Cardiac fibroblast (primary cell): ENCODE results near the gene MMP20.

ENCODE experiments used
- DNase-seq, 2 donors: peaks; one replicate each; pipeline versions ENCODE4 v3.0.0 to v3.0.0-alpha.2; 2010; ENCODE audit warnings: low read depth in 2 of 2
- H3K4me3 ChIP-seq, 2 donors: replicated peaks in 1 of 2; 1 replicate in 1 of 2; 2 replicates in 1 of 2; pipeline ENCODE4 v1.5.1; 2011; ENCODE audit warnings: low read depth in 2 of 2, low read length in 2 of 2, mild to moderate bottlenecking in 2 of 2, moderate library complexity in 1 of 2
- CTCF ChIP-seq: IDR thresholded peaks from one replicate; pipeline ENCODE4 v1.5.1; 2011; ENCODE audit warnings: low read depth, mild to moderate bottlenecking, low read length, inconsistent platforms

Gene MMP20, protein sequence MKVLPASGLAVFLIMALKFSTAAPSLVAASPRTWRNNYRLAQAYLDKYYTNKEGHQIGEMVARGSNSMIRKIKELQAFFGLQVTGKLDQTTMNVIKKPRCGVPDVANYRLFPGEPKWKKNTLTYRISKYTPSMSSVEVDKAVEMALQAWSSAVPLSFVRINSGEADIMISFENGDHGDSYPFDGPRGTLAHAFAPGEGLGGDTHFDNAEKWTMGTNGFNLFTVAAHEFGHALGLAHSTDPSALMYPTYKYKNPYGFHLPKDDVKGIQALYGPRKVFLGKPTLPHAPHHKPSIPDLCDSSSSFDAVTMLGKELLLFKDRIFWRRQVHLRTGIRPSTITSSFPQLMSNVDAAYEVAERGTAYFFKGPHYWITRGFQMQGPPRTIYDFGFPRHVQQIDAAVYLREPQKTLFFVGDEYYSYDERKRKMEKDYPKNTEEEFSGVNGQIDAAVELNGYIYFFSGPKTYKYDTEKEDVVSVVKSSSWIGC

GRCh38 chr11:102625177-102625576 lies at the start of gene MMP20:
MMP20 (minus strand) TSS chr11:102625332; CDS start chr11:102625319, 13 bp downstream.
- no peak within 1 kb of the TSS for H3K4me3 ChIP-seq
- DNase-seq, result no peak

GRCh38 chr11:102669664-102670063 lies 44.5 kb upstream of the MMP20 start:
- no peak overlapping the region for H3K4me3 ChIP-seq
- peak in 1 of 2 donors; percentile 11 for DNase-seq
- TF ChIP-seq CTCF, result no peak

More at GRCh38 chr11:102625177-102625576, at the start of gene MMP20:
- TF ChIP-seq CTCF, result no peak

GRCh38 chr11:102666331-102666957 lies 41.3 kb upstream of the MMP20 start:
- peak; percentile 65 to 71 for DNase-seq
- peak; percentile 86 for TF ChIP-seq CTCF
- no peak overlapping the region for H3K4me3 ChIP-seq

GRCh38 chr11:102664001-102664752 lies 39.0 kb upstream of the MMP20 start:
- H3K4me3 ChIP-seq, result no peak overlapping the region
- DNase-seq, result peak in 1 of 2 donors; percentile 22
- peak; percentile 64 for TF ChIP-seq CTCF

GRCh38 chr11:102662607-102663006 lies 37.5 kb upstream of the MMP20 start:
- no peak overlapping the region for H3K4me3 ChIP-seq
- DNase-seq, result no peak
- TF ChIP-seq CTCF, result no peak

GRCh38 chr11:102661040-102661439 lies 35.9 kb upstream of the MMP20 start:
- H3K4me3 ChIP-seq, result no peak overlapping the region
- no peak for TF ChIP-seq CTCF
- no peak for DNase-seq
